Esophagus squamous epithelium (tissue), 4 donors: ENCODE measurements around the gene FOXP1.

Experiments used
- CTCF ChIP-seq, 6 experiments: fragments of 450-650 bp in 4 of 6; fragments of 200-600 bp in 2 of 6; sonication (generic) in 2 of 6; IDR thresholded peaks; one replicate each; pipeline ENCODE4 v1.5.1; 2016 to 2019; ENCODE audit warnings: antibody characterized with exemption in 6 of 6, mild to moderate bottlenecking in 4 of 6, moderate library complexity in 4 of 6
- POLR2A ChIP-seq, 4 donors: fragments of 450-650 bp; IDR thresholded peaks; one replicate each; pipeline ENCODE4 v1.6.1; 2017; ENCODE audit warnings: antibody characterized with exemption in 4 of 4, mild to moderate bottlenecking in 4 of 4, moderate library complexity in 3 of 4

DNA sequence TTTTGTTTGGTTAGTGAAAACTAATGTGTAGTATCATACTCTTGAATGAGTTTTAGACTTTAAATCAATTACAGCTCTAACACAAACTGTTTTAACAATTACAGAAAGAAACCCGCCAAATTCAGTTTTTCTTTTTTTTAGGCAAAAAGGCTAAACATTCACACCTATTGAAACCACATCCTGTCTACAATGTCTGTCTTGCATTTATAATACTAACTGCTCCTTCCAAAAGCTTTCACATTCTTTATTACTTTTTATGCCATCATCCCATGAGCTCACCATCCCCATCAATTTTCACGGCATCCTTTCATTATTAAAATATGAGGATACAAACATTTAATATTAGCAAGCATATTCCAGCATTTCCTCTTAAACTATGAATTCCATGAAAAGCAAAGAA lies 593.3 kb downstream of the FOXP1 start:
- TF ChIP-seq CTCF (IDR thresholded peaks at IDR 0.05) = no peak
- TF ChIP-seq POLR2A (IDR thresholded peaks at IDR 0.05) = no peak
